SJCRH30 (cell line): ENCODE results near the gene ETS2. TPM values are rescaled to one million over a fixed set of nuclear protein-coding genes. Genes with fewer than 3 reads are reported as not detected.

Experiments used
- DNase-seq, 2 experiments: peaks; one replicate each; pipeline ENCODE4 v3.0.0-alpha.2; 2015 to 2020
- H3K27ac ChIP-seq: fragments of 250-450 bp; sonication (Bioruptor Pico); 2 replicates; pipeline ENCODE4 v1.5.1; 2020; ENCODE audit warnings: mild to moderate bottlenecking, moderate library complexity
- H3K27me3 ChIP-seq: fragments of 250-450 bp; sonication (Bioruptor Pico); 2 replicates; pipeline ENCODE4 v1.5.1; 2020; ENCODE audit warnings: mild to moderate bottlenecking, moderate library complexity
- H3K36me3 ChIP-seq: fragments of 250-450 bp; sonication (Bioruptor Pico); 2 replicates; pipeline ENCODE4 v1.5.1; 2020; ENCODE audit warnings: mild to moderate bottlenecking, moderate library complexity
- H3K4me1 ChIP-seq: fragments of 250-450 bp; sonication (Bioruptor Pico); 2 replicates; pipeline ENCODE4 v1.5.1; 2020; ENCODE audit warnings: mild to moderate bottlenecking, moderate library complexity
- H3K4me3 ChIP-seq: fragments of 250-450 bp; sonication (Bioruptor Pico); 2 replicates; pipeline ENCODE4 v1.5.1; 2020; ENCODE audit warnings: mild to moderate bottlenecking, moderate library complexity
- H3K9me3 ChIP-seq: fragments of 250-450 bp; sonication (Bioruptor Pico); replicated peaks from 2 replicates; pipeline ENCODE4 v1.5.1; 2020; ENCODE audit warnings: mild to moderate bottlenecking, moderate library complexity
- total RNA-seq: library from RNA; depleted of rRNA; stranded (reverse); fragments of >200 nt; shearing (Covaris generic); gene quantifications from 2 replicates; pipeline ENCODE4 v1.2.3, GENCODE V29; 2014

The ETS2 gene
- total RNA-seq, 1 experiment from 2014 or later, result 11.8 TPM

DNA sequence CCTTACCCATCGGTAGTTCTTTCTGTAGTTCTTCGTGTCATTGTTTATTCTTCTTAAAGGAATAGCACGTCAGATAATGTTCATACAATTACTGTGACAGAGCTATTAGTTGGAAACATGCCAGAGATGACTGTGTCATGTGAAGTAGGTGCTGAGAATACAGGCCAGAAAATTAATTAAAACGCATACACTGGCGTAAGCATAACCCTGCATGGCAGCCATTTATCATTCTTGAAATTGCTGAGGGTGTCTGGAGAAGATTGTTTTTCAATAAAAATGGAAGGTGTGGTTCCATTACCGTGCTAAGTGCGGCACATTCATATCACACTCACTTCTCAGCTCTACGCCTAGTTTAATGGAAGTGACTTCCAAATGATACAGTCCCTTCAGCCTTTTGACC is 7.8 kb downstream of the ETS2 start:
- Histone ChIP-seq H3K9me3 (no peaks in the 10 kb centered on the region), H3K27me3 (no peaks in the 10 kb centered on the region), H3K27ac (no peak overlapping the region), H3K36me3 (peaks cover 51% of the 10 kb centered on the region), H3K4me3 (no peak overlapping the region), H3K4me1 (no peaks in the 10 kb centered on the region)
- DNase-seq, result no peak

DNA sequence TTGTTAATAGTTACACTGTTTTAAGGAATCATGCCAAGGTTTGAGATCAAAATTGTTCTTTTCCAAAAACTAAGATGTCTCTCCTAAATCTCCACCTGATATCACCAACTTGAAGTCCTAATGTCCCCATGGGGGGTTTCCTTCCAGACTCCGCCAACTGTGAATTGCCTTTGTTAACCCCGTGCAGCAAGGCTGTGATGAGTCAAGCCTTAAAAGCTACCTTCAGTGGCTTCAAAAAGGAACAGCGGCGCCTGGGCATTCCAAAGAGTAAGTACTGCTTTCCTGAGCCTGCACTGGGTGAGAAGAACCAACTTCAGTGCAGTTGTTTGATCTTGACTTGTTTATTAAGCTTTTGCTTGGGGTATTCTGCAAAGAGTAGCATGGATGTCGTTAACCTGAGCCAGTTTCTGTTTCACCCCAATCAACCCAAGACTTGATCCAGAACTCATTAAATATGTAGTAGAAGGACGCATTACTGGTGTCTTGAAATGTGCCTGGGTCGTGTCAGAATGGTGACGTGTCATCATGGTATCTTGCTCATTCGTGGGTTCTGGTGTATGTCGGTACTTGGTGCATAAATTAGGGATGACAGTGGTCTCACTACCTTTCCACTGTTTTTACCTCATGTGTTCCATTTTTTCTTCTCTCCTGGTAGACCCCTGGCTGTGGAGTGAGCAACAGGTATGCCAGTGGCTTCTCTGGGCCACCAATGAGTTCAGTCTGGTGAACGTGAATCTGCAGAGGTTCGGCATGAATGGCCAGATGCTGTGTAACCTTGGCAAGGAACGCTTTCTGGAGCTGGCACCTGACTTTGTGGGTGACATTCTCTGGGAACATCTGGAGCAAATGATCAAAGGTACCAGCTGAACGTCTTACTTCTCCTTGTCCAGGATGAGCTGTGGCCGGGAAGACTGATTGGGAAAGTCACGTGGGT is 8.7 kb downstream of the ETS2 start:
- no peak for DNase-seq
- Histone ChIP-seq H3K4me1 (no peaks in the 10 kb centered on the region), H3K27ac (no peak overlapping the region)

DNA sequence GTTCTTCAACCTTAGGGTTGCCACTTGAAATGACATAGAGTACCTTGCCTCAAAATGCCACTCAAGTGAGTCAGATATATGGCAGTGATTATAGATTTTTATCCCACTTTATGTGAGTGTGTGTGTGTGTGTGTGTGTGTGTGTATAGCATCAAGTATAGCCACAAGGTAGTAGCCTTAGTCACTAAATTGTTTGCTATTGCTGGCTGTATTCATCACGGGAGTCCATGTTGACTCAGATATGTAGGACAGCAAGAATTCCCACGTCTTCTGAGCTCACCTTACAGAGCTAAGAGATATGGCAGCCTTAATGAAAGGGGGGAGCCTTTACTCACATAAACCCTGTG is 9.3 kb downstream of the ETS2 start:
- H3K4me3 ChIP-seq, result no peak overlapping the region
- H3K27me3 ChIP-seq, result no peaks in the 10 kb centered on the region
- H3K4me1 ChIP-seq, result no peaks in the 10 kb centered on the region
- no peak overlapping the region for H3K27ac ChIP-seq
- no peaks in the 10 kb centered on the region for H3K9me3 ChIP-seq
- H3K36me3 ChIP-seq, result peaks cover 66% of the 10 kb centered on the region
- DNase-seq, result no peak

More for the DNA sequence above, 8.7 kb downstream of the ETS2 start:
- no peaks in the 10 kb centered on the region for H3K27me3 ChIP-seq
- H3K4me3 ChIP-seq, result no peak overlapping the region
- no peaks in the 10 kb centered on the region for H3K9me3 ChIP-seq
- H3K36me3 ChIP-seq, result peaks cover 59% of the 10 kb centered on the region

DNA sequence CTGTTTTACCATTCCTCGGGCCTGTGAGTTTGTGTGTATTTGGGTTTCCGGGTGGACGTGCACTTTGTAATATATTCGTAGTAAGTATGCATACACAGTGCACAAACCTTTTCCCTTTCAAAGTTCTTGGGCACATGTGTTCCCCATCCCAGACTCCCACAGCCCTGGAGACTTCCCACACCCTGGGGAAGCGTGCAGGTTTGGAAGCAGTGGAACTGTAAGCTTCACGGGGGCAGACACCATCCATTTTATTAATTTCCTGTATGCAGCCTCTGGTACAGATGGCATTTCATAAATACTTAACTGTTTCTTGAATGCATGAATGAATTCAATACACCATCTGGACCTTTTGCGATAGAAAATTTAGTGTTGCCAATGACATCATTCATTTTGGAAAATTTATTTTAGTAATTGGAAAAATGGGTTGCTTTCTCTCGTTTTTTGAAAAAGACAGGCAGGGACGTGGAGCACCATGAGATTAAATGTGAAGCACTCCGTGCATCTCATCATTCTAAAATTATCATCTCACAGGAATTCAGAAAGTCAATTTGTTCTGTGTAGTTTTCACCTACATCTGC is 10.8 kb downstream of the ETS2 start:
- no peak overlapping the region for H3K4me3 ChIP-seq
- no peaks in the 10 kb centered on the region for H3K4me1 ChIP-seq
- H3K9me3 ChIP-seq, result no peaks in the 10 kb centered on the region
- H3K36me3 ChIP-seq, result peaks cover 72% of the 10 kb centered on the region
- no peak overlapping the region for H3K27ac ChIP-seq
- no peaks in the 10 kb centered on the region for H3K27me3 ChIP-seq
- no peak for DNase-seq

DNA sequence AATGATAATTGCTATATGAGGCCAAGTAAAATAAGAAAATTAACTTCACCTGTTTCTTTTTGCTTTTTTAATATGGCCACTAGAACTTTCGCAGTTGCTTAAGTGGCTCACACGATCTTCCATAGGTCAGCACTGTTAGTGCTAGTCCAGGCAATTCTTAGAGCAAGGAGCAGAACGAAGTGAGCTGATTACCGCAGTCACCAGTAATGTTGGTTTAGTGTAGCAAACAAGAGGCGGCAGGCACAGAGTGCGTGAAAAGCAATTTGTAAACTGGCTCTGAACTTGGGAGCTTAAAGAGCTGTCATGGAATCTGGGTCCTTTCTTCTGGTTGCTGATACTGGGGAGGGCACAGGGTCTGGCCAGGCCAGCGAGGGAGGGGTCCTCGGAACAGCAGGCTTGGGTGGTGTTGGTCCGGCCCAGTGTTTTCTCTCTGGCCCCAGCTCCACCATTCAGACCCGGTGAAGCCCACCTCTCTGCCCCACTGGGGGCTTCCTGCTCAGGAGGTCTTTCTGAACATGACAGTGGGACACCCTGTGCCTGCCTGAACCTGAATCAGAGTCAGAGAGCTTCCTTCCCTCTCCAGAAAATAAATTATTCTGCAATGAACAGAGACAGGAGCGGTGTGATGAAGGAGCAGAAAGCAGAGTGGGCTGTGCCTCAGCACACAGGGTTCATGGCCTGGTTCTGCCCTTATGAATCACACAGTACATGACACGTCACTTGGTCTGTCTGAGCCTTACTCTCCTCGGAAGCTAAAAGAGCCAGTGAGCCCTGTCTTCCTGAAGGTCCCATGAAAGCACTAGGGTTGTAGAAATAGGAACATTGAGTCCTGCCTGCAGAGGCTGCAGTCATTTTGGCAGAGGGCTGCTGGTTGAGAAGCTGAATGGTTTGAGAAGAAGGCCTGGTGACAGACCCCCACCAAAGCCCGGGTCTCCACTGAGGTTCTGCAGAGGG is 11.9 kb downstream of the ETS2 start:
- Histone ChIP-seq H3K4me3 (no peak overlapping the region), H3K4me1 (no peaks in the 10 kb centered on the region), H3K9me3 (no peaks in the 10 kb centered on the region), H3K27ac (no peak overlapping the region), H3K27me3 (no peaks in the 10 kb centered on the region), H3K36me3 (peaks cover 77% of the 10 kb centered on the region)
- no peak for DNase-seq

DNA sequence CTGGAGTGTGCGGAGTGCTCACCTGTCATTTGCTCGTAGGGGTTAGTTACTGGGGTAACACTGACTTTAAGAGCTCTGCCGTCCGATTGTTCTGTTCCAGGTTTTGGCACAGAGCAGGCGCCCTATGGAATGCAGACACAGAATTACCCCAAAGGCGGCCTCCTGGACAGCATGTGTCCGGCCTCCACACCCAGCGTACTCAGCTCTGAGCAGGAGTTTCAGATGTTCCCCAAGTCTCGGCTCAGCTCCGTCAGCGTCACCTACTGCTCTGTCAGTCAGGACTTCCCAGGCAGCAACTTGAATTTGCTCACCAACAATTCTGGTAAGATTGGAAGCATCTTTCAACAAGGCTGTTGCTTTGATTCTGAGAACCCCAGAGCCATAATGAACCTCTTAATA is 12.6 kb downstream of the ETS2 start:
- H3K9me3 ChIP-seq, result no peaks in the 10 kb centered on the region
- H3K4me3 ChIP-seq, result no peak overlapping the region
- no peak overlapping the region for H3K27ac ChIP-seq
- H3K36me3 ChIP-seq, result peaks cover 75% of the 10 kb centered on the region
- no peak for DNase-seq
- no peaks in the 10 kb centered on the region for H3K27me3 ChIP-seq
- no peaks in the 10 kb centered on the region for H3K4me1 ChIP-seq

DNA sequence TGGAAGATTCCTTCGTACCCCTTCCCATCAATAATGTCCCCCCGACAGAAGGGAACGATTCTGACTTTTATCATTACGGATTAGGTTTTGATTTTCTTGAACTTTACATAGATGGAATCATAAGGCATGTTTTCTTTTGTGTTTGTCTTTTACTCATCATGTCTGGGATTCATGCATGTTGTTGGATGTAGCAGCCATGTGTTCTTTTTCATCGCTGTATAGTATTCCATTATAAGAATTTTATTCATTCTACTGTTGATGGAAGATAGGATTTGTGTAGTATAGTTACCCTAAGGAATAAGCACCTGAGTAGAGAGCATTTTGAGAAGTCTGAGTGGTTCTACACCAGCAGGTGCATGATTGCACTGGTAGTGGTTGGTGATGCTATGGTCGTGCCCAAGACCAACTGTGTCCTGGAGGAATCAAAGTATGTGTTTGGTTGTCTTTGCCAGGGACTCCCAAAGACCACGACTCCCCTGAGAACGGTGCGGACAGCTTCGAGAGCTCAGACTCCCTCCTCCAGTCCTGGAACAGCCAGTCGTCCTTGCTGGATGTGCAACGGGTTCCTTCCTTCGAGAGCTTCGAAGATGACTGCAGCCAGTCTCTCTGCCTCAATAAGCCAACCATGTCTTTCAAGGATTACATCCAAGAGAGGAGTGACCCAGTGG is 13.5 kb downstream of the ETS2 start:
- H3K36me3 ChIP-seq, result peaks cover 73% of the 10 kb centered on the region
- no peaks in the 10 kb centered on the region for H3K9me3 ChIP-seq
- no peak overlapping the region for H3K4me3 ChIP-seq
- no peak overlapping the region for H3K27ac ChIP-seq
- DNase-seq, result no peak
- H3K27me3 ChIP-seq, result no peaks in the 10 kb centered on the region
- H3K4me1 ChIP-seq, result no peaks in the 10 kb centered on the region

DNA sequence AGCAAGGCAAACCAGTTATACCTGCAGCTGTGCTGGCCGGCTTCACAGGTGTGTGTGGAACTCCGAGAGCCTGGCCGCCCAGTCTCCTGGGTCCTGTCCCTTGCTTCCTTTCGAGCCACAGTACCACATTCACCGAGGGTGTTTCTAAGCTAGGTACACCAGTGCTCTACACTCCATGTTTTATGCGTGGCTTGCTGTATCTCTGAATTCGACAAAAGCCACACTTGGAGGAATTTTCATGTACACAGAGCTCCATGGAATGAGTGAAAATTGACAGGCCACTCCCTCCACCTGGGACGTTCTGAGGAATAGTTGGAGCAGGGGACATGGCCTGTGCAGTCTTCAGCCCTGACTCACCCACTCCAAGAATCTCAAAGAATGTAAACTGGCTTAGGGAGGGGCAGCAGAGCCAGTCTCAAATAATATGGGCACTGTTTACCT is 14.0 kb downstream of the ETS2 start:
- no peak overlapping the region for H3K27ac ChIP-seq
- no peaks in the 10 kb centered on the region for H3K27me3 ChIP-seq
- peaks cover 67% of the 10 kb centered on the region for H3K36me3 ChIP-seq
- H3K4me3 ChIP-seq, result no peak overlapping the region
- no peak for DNase-seq
- H3K9me3 ChIP-seq, result no peaks in the 10 kb centered on the region
- H3K4me1 ChIP-seq, result no peaks in the 10 kb centered on the region

DNA sequence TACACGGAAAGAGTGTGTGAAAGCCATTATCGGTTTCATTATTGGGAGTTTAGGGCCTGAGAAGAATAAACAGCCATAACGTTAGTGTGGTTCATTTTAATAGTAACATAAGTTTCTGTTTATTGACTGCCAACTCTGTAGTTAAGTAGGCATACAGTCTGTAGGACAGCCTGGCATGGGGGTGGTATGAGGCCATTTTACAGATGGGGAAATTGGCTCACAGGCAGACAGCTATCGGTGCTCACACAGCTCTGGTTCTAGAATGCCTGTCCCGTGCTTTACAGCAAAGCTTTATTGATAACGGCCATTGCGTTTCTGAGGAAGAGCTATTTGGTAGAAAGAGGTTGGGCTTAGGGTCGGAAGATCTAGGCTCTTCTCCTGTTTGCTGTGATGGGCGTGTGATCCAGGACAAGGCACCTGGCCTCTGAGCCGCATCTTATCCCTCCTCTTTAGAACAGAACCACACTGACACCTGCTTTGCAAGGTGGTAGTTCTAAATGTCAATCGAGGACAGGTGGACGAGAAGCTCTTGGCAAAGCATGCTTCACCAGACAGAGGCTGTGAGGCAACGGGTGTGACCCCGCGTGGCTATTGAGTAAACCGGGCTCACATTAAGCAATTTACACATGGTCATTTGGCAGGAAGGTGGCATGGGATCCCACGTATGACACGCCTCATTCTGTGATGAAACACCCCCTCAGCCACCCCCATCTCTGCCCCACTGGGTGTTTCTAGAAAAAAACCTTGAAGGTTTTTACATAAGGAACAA is 14.9 kb downstream of the ETS2 start:
- Histone ChIP-seq H3K27ac (no peak overlapping the region), H3K9me3 (no peaks in the 10 kb centered on the region), H3K4me3 (no peak overlapping the region), H3K36me3 (peaks cover 62% of the 10 kb centered on the region), H3K27me3 (no peaks in the 10 kb centered on the region), H3K4me1 (no peaks in the 10 kb centered on the region)
- DNase-seq, result no peak

DNA sequence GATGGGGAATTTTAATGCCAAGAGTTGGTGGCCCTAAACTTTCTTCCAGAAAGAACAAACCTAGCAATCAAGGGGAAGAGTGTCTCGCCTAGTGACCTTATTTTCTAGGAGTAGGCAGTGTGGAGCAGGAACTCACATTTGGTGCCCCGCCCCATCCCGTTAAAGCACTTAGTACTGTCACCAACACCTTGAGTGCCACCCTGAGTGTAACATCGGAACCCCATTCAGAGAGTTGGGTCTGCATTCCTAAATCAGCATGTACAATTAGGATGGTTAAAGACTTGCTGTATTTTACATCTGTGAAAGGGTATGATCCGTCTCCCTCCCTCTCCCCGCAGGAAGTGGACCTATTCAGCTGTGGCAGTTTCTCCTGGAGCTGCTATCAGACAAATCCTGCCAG is 15.5 kb downstream of the ETS2 start:
- no peaks in the 10 kb centered on the region for H3K27me3 ChIP-seq
- no peak overlapping the region for H3K27ac ChIP-seq
- no peak for DNase-seq
- no peak overlapping the region for H3K4me3 ChIP-seq
- H3K4me1 ChIP-seq, result no peaks in the 10 kb centered on the region
- no peaks in the 10 kb centered on the region for H3K9me3 ChIP-seq
- H3K36me3 ChIP-seq, result peaks cover 60% of the 10 kb centered on the region

DNA sequence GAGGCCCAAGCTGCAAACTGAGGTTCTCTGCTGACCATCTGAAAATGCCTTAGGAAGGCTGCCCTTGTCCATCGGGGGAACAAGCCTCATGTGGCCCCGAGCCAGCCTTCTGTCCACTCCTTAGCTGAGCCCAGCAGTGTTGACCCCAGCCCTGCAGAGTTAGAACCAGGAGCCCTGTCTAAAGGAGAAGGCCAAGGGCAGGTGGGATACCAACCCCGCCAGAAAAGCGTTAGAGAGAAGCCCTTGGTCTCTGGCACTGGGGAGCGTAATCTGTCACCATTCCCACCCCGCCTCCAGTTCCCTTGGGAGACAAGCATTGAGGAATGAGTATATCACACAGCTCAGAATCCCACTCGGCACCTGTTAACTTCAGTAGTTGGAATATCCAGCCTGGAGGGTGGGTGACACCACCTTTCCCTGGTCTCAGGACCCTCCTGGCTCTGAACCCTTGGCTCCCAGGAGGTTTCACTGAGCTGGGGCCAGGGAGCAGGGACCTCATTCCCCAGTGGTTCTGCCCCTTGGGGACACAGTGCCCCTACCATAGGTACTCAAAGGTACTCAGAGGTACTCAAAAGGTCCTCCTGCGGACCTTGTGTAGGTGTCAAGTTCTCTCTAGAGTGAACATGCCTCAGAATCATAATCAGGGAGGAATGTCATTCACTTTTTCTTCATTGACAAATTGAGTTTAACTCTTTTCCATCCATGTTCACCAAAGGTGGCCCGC is 16.4 kb downstream of the ETS2 start:
- H3K27ac ChIP-seq, result no peak overlapping the region
- H3K36me3 ChIP-seq, result peaks cover 51% of the 10 kb centered on the region
- no peaks in the 10 kb centered on the region for H3K9me3 ChIP-seq
- H3K4me1 ChIP-seq, result no peaks in the 10 kb centered on the region
- no peaks in the 10 kb centered on the region for H3K27me3 ChIP-seq
- no peak overlapping the region for H3K4me3 ChIP-seq
- DNase-seq, result no peak

DNA sequence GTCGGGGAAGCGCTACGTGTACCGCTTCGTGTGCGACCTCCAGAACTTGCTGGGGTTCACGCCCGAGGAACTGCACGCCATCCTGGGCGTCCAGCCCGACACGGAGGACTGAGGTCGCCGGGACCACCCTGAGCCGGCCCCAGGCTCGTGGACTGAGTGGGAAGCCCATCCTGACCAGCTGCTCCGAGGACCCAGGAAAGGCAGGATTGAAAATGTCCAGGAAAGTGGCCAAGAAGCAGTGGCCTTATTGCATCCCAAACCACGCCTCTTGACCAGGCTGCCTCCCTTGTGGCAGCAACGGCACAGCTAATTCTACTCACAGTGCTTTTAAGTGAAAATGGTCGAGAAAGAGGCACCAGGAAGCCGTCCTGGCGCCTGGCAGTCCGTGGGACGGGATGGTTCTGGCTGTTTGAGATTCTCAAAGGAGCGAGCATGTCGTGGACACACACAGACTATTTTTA is 17.1 kb downstream of the ETS2 start:
- no peaks in the 10 kb centered on the region for H3K4me1 ChIP-seq
- H3K36me3 ChIP-seq, result peaks cover 45% of the 10 kb centered on the region
- no peaks in the 10 kb centered on the region for H3K9me3 ChIP-seq
- no peak overlapping the region for H3K27ac ChIP-seq
- H3K4me3 ChIP-seq, result no peak overlapping the region
- DNase-seq, result no peak
- H3K27me3 ChIP-seq, result no peaks in the 10 kb centered on the region

DNA sequence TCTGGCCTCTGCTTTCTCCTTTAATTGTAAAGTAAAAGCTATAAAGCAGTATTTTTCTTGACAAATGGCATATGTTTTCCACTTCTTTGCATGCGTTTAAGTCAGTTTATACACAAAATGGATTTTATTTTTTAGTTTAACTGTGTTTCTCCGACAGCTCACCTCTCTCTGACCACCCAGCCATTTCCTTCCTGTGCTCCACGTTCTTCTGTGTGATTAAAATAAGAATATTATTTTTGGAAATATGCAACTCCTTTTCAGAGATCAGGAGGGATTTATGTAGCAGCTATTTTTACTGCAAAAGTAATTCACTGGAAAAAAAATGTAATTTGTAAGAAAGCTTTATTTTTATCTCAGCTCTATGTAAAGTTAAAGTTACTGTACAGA is 18.0 kb downstream of the ETS2 start:
- H3K36me3 ChIP-seq, result peaks cover 36% of the 10 kb centered on the region
- no peaks in the 10 kb centered on the region for H3K27me3 ChIP-seq
- H3K4me1 ChIP-seq, result no peaks in the 10 kb centered on the region
- H3K4me3 ChIP-seq, result no peak overlapping the region
- no peak overlapping the region for H3K27ac ChIP-seq
- no peak for DNase-seq
- H3K9me3 ChIP-seq, result no peaks in the 10 kb centered on the region
